HepG2 (cell line): ENCODE measurements around the gene NES. TPM values are rescaled to one million over a fixed set of nuclear protein-coding genes. Genes with fewer than 3 reads are reported as not detected.

Experiments
- ATF2 ChIP-seq: sonication (generic); formaldehyde crosslinking; IDR thresholded peaks from 2 replicates; pipeline ENCODE4 v1.4.0; 2020; ENCODE audit warnings: missing genetic modification reagents
- CCDC6 ChIP-seq: sonication (generic); formaldehyde crosslinking; IDR thresholded peaks from 2 replicates; pipeline ENCODE4 v1.8.1; 2022; ENCODE audit warnings: mild to moderate bottlenecking, missing genetic modification reagents, moderate library complexity
- FOXO1 ChIP-seq: sonication (generic); formaldehyde crosslinking; IDR thresholded peaks from 2 replicates; pipeline ENCODE4 v1.4.0; 2020; ENCODE audit warnings: missing genetic modification reagents
- GATAD2A ChIP-seq: IDR thresholded peaks from 2 replicates; pipeline ENCODE4 v1.6.1; 2016
- HMG20A ChIP-seq: IDR thresholded peaks from 2 replicates; pipeline ENCODE4 v1.6.1; 2016; ENCODE audit warnings: borderline replicate concordance
- IRF1 ChIP-seq: sonication (generic); formaldehyde crosslinking; IDR thresholded peaks from 2 replicates; pipeline ENCODE4 v1.4.0; 2020; ENCODE audit warnings: low read depth, mild to moderate bottlenecking, missing genetic modification reagents
- KLF15 ChIP-seq: sonication (generic); formaldehyde crosslinking; IDR thresholded peaks from 2 replicates; pipeline ENCODE4 v1.8.1; 2023; ENCODE audit warnings: borderline replicate concordance, mild to moderate bottlenecking, inconsistent platforms, missing genetic modification reagents, mixed read lengths
- LCORL ChIP-seq, 2 experiments: fragments of 450-650 bp in 1 of 2; sonication (generic) in 1 of 2; formaldehyde crosslinking in 1 of 2; IDR thresholded peaks; 2 replicates each; pipeline versions ENCODE4 v1.5.0 to v1.6.1; 2017 to 2020; ENCODE audit warnings: antibody characterized with exemption in 1 of 2, missing genetic modification reagents in 1 of 2
- LRRFIP1 ChIP-seq: sonication (generic); formaldehyde crosslinking; conservative IDR thresholded peaks from 2 replicates; pipeline ENCODE4 v1.4.0; 2020; ENCODE audit warnings: missing genetic modification reagents
- MAX ChIP-seq: IDR thresholded peaks from 2 replicates; pipeline ENCODE4 v1.6.1; 2012; ENCODE audit warnings: inconsistent platforms
- MXI1 ChIP-seq: IDR thresholded peaks from 3 replicates; pipeline ENCODE4 v1.6.1; 2012; ENCODE audit warnings: low read depth, low read length, inconsistent platforms, borderline replicate concordance
- RAD21 ChIP-seq: fragments of 450-650 bp; formaldehyde crosslinking; IDR thresholded peaks from 2 replicates; pipeline ENCODE4 v1.5.0; 2020; ENCODE audit warnings: mild to moderate bottlenecking
- ZBTB42 ChIP-seq: sonication (generic); formaldehyde crosslinking; IDR thresholded peaks from 2 replicates; pipeline ENCODE4 v1.5.0; 2020; ENCODE audit warnings: mild to moderate bottlenecking, missing genetic modification reagents
- ZC3H13 ChIP-seq: sonication (generic); formaldehyde crosslinking; IDR thresholded peaks from 2 replicates; pipeline ENCODE4 v1.8.1; 2023; ENCODE audit warnings: mild to moderate bottlenecking, missing genetic modification reagents, moderate library complexity
- ZFP36L2 ChIP-seq: sonication (generic); formaldehyde crosslinking; IDR thresholded peaks from 2 replicates; pipeline ENCODE4 v1.4.0; 2020; ENCODE audit warnings: missing genetic modification reagents
- ZNF264 ChIP-seq: sonication (generic); formaldehyde crosslinking; IDR thresholded peaks from 2 replicates; pipeline ENCODE4 v1.4.0; 2020; ENCODE audit warnings: missing genetic modification reagents
- ZNF296 ChIP-seq: sonication (generic); formaldehyde crosslinking; conservative IDR thresholded peaks from 2 replicates; pipeline ENCODE4 v1.5.0; 2020; ENCODE audit warnings: mild to moderate bottlenecking, missing genetic modification reagents
- ZNF430 ChIP-seq: sonication (generic); formaldehyde crosslinking; IDR thresholded peaks from 2 replicates; pipeline ENCODE4 v1.9.0; 2021; ENCODE audit warnings: mild to moderate bottlenecking, missing genetic modification reagents
- ZNF512 ChIP-seq: sonication (generic); formaldehyde crosslinking; IDR thresholded peaks from 2 replicates; pipeline ENCODE4 v1.4.0; 2020; ENCODE audit warnings: mild to moderate bottlenecking, missing genetic modification reagents
- ZNF557 ChIP-seq: sonication (generic); formaldehyde crosslinking; IDR thresholded peaks from 2 replicates; pipeline ENCODE4 v1.4.0; 2020; ENCODE audit warnings: missing genetic modification reagents
- ZNF570 ChIP-seq: sonication (generic); formaldehyde crosslinking; IDR thresholded peaks from 2 replicates; pipeline ENCODE4 v1.4.0; 2020; ENCODE audit warnings: mild to moderate bottlenecking, missing genetic modification reagents, borderline replicate concordance
- ZNF713 ChIP-seq: sonication (generic); formaldehyde crosslinking; IDR thresholded peaks from 2 replicates; pipeline ENCODE4 v1.4.0; 2020; ENCODE audit warnings: mild to moderate bottlenecking, missing genetic modification reagents
- ZNF784 ChIP-seq: sonication (generic); formaldehyde crosslinking; IDR thresholded peaks from 2 replicates; pipeline ENCODE4 v1.5.1; 2020; ENCODE audit warnings: missing genetic modification reagents, mild to moderate bottlenecking, borderline replicate concordance
- polyA plus RNA-seq, 8 experiments: library from polyadenylated mRNA; depleted of rRNA in 3 of 8; stranded (reverse) in 7 of 8; unstranded in 1 of 8; fragments of >200 nt; fragmentation: Illumina TruSeq in 4 of 8; extraction: Trizol in 4 of 8; gene quantifications; 2 replicates each; pipeline versions ENCODE4 v1.2.1 to v1.2.3, GENCODE V29; 2011 to 2016; ENCODE audit warnings: low read depth in 4 of 8, missing spikeins in 1 of 8, mixed read lengths in 1 of 8; ENCODE audit not compliant: insufficient read depth in 1 of 8
- total RNA-seq, 5 experiments: library from RNA; depleted of rRNA; stranded (reverse); fragments of >200 nt; fragmentation: Illumina TruSeq; extraction: Trizol; gene quantifications; 2 replicates each; pipeline ENCODE4 v1.2.3, GENCODE V29; 2016; ENCODE audit warnings: low read depth in 1 of 5

The NES gene
- total and polyA plus RNA-seq, 2 of the 13 experiments (the other 11 are each of a cell fraction or from before 2014, with no cell fraction given), result 1.7 to 16.6 TPM

- TF ChIP-seq ATF2 (CRISPR knock-in tag) (no peak), ZNF570 (no peak), ZNF713 (CRISPR knock-in tag) (no peak), RAD21 (CRISPR knock-in tag) (peak; percentile 44), GATAD2A (peak; percentile 56; the same call in 1 of the 2 replicates), ZNF264 (CRISPR knock-in tag) (no peak), ZNF784 (no peak), LCORL (IDR thresholded peaks at IDR 0.05) (no peak), LCORL (CRISPR knock-in tag; IDR thresholded peaks at IDR 0.05) (no peak), ZNF296 (CRISPR knock-in tag) (no peak), ZC3H13 (CRISPR knock-in tag) (no peak), FOXO1 (CRISPR knock-in tag) (no peak), CCDC6 (CRISPR knock-in tag) (no peak), ZNF512 (CRISPR knock-in tag) (no peak), HMG20A (CRISPR knock-in tag) (no peak), MXI1 (0 out of 3 replicates have a peak, but pooled peaks have one; percentile 21), KLF15 (CRISPR knock-in tag) (no peak), IRF1 (CRISPR knock-in tag) (no peak), ZFP36L2 (CRISPR knock-in tag) (no peak), ZNF430 (no peak), ZBTB42 (CRISPR knock-in tag) (0 out of 2 replicates have a peak, but pooled peaks have one; percentile 42), LRRFIP1 (CRISPR knock-in tag) (no peak), ZNF557 (CRISPR knock-in tag) (no peak), MAX (0 out of 2 replicates have a peak, but pooled peaks have one; percentile 12)
Measured at GRCh38 chr1:156705918-156706656, 28.9 kb upstream of the NES start (continued).
